CD4-positive, alpha-beta T cell treated with Interleukin-4 for 1 hour (primary cell): Measurements from ENCODE around the gene PALM.
A peak's percentile ranks its signal among the peaks of the same experiment; 100 is the strongest.

Source experiments
- DNase-seq, 2 donors: peaks; one replicate each; pipeline ENCODE4 v3.0.0-alpha.2; 2020 to 2022

The PALM gene

DNA sequence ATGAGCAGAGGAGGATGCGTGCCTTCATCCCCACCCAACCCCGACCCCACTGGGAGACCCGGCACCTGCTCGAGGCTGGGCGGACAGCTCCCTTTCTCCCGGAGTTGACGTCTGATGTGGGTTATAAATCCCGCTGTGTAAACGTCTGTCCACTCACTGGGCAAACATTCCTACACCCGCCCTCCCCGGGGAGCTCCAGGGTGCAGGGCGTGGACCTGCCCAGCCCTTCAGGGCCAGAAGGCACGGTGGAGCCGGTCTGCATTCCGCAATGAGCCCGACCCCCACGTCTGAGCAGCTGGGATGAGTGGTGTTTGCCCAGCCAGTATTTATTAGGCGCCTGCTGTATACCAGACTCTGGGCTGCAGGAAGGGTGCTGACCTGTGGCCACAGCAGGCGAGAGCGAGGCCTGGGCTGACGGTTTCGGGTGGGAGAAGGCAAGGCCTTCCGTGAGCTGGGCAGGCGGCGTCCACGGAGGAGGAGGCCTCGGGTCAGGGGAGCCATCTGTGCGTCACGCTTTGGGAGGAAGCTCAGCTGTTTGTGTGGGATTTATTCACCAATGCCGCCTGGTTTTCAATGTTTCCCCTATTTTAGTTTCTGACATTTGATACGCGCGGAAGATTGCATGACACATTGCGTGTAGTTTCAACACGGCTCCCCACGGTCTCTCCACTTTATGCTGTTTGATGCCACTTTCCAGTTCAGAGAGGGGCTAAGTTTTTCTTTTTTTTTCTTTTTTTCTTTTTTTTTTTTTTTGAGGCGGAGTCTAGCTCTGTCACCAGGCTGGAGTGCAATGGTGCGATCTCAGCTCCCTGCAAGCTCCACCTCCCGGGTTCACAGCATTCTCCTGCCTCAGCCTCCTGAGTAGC, 44.1 kb downstream of the PALM start:
- DNase-seq = peak in 1 of 2 donors; percentile 51

DNA sequence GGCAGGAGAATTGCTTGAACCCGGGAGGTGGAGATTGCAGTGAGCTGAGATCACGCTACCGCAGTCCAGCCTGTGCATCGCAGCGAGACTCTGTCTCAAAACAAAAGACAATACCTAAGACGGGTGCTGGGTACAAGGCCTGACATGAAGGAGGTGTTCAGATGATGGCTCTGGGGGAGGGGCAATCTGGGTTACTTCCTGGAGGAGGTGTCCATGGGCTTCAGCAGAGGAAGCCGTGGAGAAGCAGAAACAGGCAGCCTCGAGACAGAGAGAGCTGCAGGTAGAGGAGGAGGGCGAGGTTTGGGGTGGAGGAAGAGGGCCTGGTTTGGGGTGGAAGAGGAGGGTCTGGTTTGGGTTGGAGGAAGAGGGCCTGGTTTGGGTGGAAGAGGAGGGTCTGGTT, 45.8 kb downstream of the PALM start:
- DNase-seq = no peak

DNA sequence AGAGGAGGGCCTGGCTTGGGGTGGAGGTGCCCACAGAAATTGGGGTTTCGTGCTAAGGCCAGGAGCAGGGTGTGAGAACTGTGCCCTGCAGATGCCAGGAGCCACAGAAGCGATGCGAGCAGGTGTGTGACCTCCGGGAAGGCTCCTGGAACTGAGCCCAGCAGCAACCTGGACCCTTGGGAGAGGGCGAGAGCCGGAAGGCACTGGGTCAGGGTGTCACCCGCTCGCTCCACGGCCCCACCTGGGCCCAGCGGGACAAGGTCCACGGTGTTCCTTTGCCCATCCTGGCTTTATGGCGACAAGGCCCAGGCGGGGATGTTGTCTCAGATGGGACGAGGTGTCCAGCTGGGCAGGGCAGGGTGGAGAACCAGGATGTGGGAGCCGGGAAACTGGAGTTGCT, 46.3 kb downstream of the PALM start:
- no peak for DNase-seq

DNA sequence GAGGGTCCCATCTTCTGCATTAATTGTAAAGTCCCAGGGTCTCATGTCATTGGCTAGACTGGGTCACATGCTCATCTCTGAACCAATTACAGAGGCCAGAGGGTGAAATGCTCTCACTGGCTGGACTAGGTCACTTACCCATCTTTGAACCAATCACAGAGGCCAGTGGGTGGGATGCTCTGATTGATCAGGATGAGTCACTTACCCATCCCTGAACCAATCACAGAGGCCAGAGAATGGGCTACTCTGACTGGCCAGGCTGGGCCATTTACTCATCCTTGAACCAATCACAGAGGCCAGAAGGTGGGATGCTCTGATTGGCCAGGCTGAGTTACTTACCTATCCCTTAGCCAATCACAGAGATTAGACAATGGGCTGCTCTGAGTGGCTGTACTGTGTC, 47.5 kb downstream of the PALM start:
- DNase-seq = no peak

DNA sequence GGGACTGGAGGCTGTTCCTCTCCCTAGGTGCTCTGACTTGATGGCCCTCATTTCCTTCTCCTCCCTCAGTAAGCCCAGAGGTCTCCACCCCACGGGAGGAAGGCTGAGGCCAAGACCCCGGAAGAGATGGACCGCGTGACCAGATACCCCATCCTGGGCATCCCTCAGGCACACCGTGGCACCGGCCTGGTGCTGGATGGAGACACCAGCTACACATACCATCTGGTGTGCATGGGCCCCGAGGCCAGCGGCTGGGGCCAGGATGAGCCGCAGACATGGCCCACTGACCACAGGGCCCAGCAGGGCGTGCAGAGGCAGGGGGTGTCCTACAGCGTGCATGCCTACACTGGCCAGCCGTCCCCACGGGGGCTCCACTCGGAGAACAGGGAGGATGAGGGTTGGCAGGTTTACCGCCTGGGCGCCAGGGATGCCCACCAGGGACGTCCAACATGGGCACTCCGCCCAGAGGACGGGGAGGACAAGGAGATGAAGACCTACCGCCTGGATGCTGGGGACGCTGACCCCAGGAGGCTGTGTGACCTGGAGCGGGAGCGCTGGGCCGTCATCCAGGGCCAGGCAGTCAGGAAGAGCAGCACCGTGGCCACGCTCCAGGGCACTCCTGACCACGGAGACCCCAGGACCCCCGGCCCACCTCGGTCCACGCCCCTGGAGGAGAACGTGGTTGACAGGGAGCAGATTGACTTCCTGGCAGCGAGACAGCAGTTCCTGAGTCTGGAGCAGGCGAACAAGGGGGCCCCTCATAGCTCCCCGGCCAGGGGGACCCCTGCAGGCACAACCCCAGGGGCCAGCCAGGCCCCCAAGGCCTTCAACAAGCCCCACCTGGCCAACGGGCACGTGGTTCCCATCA, 48.3 kb downstream of the PALM start:
- DNase-seq = no peak

- no peak for DNase-seq
These were observed 49.3 kb downstream of the PALM start for GRCh38 chr19:757811-758668.

- DNase-seq = no peak
These were observed 54.4 kb downstream of the PALM start for GRCh38 chr19:763181-763580.

GRCh38 chr19:763869-764268, 55.1 kb downstream of the PALM start:
- DNase-seq = no peak

DNA sequence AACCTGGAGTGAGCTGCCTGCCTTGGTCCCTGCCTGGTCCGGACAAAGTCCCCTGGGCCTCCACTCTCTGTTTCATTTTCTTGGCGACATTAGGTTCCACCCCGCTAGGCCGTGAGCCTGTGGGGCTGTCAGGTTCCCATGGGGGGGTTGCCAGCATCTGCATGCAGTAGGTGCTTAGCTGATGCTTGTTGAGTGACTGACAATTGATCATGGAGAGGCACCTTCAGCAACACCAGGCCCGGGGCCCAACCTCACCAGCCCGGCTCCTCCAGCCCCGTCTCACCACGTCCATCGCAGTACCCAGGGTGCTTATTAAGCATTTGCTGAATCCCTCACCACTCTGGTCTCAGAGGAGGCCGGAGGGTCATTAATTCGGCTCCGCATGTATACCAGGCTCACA, 55.6 kb downstream of the PALM start:
- DNase-seq = no peak

DNA sequence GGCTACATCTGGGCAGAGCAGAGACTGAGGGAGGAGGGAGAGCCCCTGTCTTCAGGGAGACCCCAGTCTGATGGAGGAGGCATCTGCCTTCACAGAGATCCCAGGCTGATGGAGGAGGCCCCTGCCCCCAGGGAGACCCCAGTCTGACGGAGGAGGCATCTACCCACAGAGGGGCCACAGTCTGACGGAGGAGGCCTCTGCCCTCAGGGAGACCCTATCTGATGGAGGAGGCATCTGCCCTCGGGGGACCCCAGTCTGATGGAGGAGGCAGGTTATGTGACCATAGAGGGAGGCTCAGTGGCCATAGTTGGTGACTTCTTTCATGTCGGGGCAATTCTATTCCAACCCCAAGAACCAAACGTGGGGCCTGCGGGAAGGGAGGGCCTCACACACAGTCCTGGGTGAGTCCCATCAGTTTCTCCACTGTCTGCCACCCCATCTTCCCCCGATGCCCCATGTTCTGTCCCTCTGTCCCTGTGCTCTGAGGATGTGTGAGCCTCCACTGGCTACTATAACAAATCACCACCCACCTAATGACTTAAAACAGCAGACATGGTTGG, 56.5 kb downstream of the PALM start:
- no peak for DNase-seq

GRCh38 chr19:768424-768823, 59.7 kb downstream of the PALM start:
- no peak for DNase-seq

DNA sequence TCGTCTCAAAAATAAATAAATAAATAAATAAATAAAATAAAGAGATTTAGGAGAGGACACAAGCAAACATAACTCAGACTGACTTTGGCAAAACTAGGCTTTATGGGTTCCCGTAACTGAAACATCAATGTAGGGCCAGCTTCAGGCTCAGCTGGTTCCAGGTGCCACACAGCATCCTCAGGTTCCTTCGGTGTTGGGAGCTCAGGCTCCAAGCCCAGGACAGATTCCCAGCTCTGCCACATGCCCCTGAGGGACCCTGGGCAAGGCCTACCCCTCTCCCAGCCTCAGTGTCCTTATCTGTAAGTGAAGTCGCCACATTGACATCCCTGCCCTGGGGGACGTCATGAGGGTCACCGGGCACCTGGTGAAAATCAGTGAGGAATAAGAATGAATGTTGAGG, 60.9 kb downstream of the PALM start:
- DNase-seq = no peak

GRCh38 chr19:771332-771785, 62.6 kb downstream of the PALM start:
- DNase-seq = peak; percentile 23 to 31

- DNase-seq = no peak
These were observed 63.3 kb downstream of the PALM start for GRCh38 chr19:772063-772462.

DNA sequence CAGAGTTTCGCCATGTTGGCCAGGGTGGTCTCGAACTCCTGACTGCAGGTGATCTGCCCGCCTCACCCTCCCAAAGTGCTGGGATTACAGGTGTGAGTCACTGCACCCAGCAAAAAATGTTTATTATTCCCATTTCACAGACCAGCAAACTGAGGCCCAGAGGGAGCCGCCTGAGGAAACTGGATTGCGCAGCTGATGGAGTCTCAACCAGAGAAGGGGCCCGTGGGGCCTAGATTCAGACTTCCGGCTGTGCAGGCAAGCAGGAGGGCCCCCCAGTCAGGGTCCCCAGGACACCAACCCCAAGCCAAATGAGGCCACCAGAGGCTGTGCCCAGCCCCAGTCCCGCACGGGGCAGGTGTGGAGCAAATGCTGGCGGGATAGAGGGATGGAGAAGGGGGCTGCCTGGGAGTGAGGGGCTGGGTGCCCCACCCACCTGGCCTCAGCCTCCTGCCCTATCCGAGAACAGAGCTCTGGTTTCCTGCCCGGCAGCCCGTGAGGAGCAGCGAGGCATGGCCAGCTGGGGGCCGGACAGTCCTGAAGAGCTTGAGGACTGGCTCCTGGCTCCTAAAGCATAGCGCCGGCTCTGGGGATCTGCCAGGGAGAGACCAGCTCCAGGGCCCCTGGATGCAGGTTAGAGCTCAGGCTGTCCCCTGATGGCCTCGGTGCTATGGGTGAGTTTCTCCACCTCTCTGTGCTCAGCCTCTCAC, 64.1 kb downstream of the PALM start:
- DNase-seq = no peak

- no peak for DNase-seq
These were observed 67.8 kb downstream of the PALM start for GRCh38 chr19:776549-776948.

- DNase-seq = no peak
These were observed 70.3 kb downstream of the PALM start for GRCh38 chr19:778910-779653.

- DNase-seq = no peak
These were observed 72.2 kb downstream of the PALM start for GRCh38 chr19:780935-781334.

GRCh38 chr19:781800-782184, 73.1 kb downstream of the PALM start:
- DNase-seq = no peak

GRCh38 chr19:782185-782877, 73.6 kb downstream of the PALM start:
- DNase-seq = no peak
